HG03378 (cell line): ENCODE data around the gene SLC25A22.

ENCODE experiments used
- ATAC-seq: cut with Tn5 transposase; IDR thresholded peaks from one replicate; pipeline ENCODE4 v1.9.1; 2021; ENCODE audit warnings: mild to moderate bottlenecking, moderate library complexity; ENCODE audit not compliant: unreplicated experiment

The SLC25A22 gene

DNA sequence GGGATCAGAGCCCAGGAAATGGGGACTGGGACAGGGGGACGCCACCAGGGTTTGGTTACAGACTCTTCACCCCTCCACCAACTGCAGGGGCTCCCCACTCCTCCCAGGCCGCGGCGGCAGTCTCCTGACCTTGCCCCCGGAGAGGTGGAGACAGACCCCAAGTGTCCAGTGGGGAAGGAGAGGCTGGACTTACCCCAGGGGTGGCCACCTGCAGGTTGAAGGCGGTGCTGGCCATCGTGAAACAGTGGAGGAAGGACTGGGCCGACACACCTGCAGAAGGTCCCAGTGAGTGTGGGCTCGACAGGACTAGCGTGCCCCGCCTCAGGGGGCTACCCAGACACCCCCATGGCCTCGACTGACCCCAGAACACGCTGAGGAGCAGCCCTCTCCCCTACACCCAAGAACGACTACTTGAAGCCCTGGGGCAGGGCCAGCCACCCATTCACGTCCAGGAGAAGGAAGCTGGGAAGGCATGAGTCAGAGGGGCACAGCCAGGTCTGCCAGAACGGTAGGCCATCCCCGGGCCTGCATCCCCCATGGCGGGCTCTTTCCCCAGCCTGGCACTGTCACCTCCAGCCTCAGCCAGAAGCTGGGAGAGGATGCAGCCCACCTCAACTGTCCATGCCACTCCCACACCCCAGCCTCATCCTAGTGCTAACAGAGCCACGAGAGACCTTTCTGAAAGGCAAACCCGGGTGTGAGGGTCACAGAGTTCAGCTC is 23.0 kb downstream of the SLC25A22 start:
- no peak for ATAC-seq

DNA sequence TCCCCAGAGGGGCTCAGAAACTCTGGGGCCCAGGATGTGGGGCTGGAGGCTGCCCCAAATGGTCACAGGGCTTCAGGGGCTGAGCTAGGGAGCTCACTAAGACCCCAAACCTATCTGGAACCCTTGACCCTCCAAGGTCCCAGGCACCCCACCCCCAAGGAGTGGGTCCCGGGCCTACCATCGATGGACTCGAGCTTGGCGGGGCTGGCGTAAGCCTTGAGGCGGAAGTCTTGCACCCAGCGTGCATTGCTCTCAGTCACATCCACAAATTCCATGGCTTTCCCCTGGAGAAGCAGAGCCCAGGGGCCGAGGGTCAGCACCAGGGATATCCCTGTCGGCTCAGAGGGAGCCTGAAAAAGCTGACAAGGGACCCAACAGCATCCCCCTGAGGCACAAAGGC is 24.3 kb downstream of the SLC25A22 start:
- ATAC-seq, result no peak

DNA sequence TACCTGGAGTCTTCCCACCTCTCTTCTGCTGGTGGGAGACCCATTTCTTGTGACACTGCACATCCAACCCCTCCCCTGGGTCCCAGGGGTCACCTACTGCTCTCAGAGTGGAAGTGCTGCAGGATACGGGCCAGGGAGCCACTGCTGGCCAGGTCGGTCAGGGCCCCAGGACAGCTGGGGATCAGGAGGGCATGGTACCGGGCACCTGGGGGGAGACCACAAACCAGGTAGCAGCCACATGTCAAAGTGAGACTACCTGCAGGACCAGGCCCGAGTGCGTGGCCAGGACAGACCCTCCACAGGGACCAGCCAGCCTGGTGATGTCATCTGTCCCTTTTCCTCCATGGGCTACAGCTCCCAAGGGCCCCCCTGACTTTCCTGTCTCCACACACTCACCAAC is 24.7 kb downstream of the SLC25A22 start:
- ATAC-seq, result no peak

DNA sequence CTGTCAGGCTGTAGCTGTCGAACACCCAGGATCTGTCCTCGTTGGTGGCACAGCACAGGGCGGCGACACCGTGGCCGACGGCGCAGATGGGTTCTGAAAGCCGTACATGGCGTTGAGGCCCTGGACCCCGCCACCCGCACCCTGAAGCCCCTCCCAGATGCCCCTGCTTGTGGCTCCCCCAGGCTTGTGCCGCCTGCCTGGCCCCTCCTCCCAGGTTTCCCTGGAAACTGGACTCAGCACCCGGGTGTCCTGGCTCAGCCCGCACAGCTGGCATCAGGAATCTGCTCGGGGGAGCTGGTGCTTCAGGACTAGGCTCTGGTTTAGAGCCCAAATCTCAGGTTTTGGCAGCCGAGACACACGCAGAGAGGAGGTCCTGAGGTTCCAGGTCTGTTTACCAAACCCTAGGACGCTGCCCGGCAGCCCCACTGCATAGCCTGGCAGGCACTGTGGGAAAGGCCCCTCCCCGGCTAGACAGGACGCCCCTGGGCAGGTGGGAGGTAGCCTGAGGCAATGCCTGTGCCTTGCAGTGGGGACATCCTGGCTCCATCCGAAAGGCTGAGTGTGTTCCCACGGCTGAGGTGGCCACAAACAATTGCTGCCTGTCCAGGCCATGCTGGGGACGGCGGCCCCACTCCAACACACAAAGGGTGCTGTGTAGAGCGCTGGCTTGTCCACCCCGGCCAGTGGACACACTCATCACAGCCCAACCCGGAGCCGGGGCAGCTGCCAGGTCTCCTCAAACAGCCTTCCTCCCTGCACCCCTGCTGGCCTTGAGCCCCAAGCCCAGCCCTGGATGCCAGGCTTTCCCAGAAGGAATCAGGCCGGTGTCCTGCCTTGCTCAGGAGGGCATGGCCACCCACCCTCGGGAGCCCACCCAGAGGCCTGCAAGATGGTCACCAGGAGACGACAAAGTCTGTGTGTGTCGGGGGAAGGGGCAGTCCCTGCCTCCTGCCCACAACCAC is 25.4 kb downstream of the SLC25A22 start:
- ATAC-seq, result no peak

DNA sequence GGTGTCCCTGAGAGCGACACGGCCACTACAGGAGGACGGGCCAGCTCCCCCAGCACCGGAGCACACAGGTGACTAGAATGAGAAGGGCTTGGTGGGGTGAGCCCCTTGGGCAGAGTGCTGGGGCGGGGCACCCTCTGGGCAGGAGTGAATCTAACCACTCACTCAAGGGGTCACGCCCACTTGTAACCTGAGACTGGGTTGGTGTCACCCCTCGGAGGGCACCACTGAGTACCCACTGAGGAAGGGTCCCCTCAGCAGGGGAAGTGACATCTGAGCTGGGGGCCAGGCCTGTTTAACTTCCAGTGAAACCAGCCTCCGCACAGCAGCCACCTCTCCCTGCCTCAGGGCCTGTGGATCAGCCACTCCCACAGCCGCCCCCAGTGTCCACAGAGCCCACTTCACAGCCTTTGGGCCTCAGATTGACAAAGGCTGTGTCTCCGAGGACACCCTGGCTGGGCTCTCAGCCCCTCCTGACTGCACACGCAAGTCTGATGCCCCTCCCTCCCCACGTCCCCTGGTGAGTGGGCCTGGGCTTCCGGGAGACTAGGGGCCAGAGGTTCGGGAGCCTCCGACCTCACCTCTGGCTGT is 26.4 kb downstream of the SLC25A22 start:
- no peak for ATAC-seq

DNA sequence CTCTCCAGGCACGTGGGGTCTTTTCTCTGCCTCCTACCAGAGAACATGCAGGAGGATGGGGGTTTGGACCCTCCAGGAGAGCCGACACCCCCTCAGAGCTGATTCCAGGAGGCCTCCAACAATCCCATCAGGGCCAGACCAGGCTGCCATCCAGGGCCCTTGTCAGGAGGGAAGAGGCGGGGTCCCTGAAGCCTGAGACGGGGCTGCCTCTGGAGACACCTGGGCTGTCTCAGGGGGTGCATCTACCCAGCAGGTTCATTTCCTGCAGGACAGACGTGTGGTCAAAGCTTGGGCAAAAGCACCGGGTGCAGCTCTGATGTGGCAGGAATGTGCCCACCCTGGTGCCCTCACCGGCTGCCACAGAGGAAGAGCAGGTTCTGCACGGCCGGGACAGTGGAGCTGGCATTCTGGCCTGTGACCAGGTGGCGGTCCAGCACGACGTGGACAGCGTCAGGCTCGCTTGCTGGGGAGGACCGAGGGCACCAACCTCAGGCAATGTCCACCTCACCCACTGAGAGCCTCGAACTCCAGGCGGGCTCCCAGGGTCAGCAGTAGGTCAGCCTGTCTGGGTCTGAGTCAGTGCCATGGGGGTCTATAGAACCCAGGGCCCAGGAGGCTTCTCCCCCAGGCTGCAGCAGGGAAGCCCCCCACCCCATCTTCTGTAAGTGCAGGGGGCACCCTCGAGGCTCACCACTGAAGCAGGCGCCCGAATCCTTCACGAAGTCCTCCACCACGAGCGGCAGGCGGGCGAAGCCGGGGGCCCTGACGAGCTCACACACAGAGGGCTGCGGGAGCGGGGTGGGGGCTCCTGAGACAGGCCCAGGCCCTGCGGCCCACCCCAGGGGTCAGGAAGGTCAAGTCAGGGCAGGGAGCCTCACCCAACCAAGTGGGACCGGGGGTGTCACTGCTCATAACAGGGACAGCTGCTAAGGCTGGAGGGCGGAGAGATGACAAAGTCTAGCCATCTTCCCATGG is 27.2 kb downstream of the SLC25A22 start:
- ATAC-seq, result no peak

DNA sequence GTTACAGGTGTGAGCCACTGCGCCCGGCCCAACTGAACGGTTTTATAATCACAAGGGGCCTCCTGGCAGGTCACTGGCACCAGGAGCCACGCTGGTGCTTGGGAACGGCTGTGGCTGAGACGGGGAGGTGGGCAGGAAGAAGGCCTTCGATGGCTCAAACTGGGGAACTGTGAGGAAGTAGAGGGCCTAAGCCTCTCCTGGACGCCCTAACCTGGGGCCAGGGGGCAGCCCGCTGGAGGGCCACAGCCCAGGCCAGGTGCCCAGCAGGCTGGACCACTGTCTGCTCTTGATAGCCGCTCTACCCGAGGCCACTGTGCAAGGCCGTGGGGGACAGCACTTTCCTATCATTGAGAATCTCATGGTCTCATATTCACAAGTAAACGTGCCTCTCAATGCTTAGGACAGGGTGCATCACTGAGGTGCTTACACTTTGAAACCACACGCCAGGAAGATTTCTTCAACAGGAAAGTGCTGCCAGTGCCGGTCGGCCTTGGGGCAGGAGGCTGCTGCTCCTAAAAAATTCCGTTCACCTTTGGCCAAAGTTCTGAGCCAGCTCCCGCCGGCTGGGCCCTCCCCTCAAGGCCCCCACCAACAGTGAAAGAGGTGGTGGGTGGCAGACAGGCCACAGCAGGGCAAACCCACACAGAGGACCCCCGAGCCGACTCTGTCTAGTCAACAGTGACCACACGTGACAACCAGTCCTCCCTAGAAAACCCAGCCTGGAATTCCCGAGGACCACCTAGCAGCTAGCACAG is 28.0 kb downstream of the SLC25A22 start:
- no peak for ATAC-seq

DNA sequence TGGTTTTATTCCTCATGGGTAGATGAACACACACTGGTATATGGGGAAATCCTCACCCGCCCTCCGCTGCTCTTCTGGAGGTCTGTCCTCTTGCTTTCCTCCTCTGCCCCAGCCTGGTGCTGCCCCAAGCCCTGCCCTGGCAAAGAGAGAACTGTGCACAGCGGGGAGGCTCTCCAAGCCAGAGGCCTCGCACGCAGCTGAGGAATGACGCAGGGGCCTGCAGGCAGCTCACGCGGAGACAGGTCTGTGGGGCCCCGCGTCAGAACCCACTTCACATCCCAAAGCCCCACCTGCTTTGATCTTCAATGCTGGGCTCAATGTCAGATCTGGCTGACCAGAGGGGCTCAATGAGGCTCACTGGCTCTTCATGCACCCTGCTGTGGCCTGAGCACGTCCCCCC is 30.8 kb downstream of the SLC25A22 start:
- ATAC-seq, result no peak

DNA sequence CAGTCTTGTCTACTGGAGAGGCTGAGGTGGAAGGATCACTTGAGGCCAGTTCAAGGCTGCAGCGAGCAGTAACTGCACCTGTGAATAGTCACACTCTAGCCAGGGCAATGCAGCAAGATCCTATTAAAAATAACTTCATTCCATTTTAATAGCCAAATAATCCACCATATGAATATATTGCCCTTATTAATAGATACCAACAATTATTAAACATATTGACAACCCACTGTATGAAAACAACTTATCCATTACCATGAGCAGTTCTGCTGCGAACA is 31.2 kb downstream of the SLC25A22 start:
- ATAC-seq, result no peak

DNA sequence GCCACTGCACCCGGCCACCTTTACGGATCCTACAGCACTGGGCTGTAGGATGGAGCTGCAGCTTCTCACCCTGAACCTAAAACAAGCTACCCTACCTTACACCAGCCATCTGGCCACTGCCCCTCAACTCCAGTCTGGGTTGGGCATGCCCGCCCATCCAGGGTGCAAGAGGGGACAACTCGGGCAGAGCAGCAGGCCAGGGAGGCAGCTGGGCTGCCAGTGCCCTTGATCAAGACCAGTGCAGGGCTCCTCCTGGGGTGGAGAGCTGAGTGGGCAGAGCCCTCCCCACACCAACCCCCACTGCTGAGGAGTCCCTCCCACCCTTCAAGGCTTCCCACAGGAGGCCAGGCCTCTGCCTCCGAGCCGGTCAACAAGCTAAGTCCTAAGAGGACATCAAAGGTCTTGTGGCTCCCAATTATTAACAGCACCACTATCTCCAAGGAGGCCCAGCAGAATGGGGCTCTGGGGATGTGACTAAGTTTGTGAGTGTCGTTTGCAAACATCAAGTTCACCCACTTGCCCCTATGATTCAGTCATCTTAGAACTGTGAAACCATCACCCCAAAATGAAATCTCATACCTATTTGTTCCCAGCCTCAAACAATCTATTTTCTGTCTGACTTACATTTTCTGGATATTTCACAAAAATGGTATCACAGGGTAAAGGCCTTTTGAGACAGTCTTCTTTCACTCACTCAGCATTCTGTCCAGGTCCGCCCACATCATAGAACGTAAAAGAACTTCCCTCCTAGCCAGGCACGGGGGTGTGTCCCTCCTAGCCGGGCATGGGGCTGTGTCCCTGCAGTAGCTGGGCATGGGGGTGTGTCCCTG is 31.8 kb downstream of the SLC25A22 start:
- ATAC-seq, result no peak

DNA sequence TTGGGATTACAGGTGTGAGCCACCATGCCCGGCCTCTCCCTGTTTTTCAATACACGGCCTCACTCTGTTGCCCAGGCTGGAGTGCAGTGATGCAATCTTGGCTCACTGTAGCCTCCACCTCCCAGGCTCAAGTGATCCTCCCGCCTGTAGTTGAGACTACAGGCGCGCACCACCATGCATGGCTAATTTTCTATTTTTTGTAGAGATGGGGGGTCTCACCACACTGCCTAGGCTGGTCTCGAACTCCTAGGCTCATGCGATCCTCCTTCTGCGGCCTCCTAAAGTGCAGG is 32.3 kb downstream of the SLC25A22 start:
- no peak for ATAC-seq

DNA sequence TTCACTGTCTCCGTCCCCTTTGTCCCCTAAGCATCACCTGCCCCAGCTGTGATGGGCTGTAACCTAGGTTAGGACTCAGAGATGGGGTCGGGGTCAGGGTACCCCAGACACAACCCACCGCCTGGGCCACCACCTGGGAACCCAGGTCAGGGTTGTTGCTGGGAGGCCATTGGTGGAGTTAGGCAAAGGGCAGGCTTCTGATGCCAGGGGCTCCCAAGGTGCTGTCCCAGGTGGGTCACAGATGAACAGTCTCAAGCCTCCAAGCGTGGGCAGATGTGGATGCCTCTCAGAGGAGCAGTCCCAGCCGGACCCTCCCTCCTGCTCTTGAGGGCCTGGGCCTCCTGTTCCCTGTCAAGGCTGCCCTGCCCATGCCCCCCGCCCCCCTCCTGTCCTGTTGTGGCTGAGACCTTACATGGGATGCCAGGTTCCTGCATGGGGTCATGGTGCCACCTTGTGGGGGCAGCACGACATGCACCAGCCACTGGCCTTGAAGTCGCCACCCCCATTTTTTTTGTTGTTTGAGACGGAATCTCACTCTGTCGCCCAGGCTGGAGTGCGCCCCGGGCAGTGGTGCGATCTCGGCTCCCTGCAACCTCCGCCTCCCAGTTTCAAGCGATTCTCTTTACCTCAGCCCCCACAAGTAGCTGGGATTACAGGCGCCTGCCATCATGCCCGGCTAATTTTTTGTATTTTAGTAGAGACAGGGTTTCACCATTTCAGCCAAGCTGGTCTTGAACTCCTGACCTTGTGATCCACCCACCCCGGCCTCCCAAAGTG is 32.9 kb downstream of the SLC25A22 start:
- ATAC-seq, result no peak

DNA sequence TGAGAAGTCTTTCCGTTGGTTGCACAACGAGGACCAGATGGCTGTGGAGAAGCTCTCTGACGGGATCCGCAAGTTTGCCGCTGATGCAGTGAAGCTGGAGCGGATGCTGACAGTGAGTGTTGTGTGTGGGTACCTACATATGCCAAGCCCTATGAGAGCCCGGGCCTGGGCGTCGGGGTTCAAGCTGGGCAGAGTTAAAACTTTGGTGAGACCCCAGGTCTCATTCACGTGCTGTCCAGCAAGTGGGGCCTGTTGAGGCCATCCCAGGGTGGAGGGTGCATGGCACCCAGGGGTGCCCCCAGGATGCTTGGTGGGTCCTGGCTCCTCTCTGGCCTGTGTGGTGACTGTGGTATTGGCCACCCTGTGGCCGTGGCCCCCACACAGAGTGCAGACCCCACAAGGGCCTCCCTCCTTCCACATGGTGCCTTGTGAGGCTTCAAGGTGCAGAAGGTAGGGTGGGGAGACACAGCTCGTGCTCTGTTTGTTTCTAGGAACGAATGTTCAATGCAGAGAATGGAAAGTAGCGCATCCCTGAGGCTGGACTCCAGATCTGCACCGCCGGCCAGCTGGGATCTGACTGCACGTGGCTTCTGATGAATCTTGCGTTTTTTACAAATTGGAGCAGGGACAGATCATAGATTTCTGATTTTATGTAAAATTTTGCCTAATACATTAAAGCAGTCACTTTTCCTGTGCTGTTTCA is 33.6 kb downstream of the SLC25A22 start:
- no peak for ATAC-seq

DNA sequence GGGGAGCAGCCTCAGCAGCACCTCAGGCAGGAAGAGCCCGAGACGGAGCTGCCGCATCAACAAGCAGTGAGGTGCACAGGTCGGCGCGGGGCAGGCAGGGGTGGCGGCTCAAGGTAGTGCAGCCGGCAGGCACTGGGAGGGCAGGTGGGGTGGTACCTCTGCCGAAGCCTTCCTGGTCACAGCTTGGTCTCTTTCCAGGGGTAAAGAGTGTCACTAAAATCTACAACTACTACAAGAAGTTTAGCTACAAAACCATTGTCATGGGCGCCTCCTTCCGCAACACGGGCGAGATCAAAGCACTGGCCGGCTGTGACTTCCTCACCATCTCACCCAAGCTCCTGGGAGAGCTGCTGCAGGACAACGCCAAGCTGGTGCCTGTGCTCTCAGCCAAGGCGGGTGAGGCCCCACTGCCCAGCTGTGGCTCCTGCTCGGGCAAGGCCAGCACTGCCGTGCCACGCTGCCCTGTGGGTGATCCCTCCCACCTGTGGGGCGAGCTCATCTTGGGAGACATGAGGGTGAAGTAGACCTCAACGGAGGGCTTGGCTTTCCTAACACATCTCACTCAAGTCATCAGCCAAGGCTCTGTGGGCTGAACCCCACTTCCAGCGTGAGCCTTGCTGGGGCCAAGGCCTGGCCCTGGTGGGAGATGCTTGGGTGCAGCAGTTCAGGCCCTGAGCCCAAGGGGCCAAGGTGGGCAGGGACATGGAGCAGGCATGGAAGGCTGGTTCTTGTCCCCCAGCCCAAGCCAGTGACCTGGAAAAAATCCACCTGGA is 34.3 kb downstream of the SLC25A22 start:
- ATAC-seq, result no peak

DNA sequence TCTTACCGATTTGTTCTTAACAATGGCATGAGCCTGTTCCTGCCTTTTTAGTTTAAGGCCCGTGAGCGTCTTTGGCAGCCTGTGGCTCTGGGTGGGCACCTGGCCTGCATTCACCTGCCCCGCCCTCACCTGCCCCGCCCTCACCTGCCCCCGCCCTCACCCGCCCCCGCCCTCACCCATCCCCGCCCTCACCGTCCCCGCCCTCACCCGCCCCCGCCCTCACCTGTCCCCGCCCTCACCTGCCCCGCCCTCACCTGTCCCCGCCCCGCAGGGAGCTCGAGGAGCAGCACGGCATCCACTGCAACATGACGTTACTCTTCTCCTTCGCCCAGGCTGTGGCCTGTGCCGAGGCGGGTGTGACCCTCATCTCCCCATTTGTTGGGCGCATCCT is 35.0 kb downstream of the SLC25A22 start:
- ATAC-seq, result no peak

DNA sequence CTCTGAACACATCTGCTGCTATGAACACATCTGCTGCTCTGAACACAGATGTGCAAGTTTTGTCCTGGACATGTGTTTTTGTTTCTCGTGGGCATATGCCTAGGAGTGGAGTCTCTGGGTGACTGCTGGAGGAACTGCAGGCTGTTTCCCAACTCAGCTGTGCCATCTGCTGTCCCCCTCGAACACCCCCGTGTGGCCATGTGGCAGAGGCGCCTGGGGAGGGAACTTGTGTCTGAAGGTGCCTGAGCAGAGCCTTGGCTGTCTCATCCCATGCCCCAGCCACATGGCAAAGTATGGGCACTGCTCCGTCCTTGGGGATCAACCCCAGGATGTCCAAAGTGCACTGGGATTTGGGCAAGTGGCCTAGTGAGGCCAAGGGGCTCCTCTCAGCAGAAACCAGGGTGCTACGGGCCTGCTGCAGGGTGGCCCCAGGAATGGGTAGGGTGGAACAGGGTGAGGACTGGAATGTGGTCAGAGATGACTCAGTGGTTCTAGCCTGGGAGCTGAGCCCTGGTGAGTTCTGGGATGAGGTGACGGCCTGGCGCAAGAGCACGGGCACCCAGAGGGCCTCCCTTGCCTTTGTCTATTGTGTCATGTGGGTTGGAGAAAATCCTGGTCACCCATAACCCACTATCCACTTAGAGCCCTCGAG is 35.5 kb downstream of the SLC25A22 start:
- no peak for ATAC-seq
